Endodermal cell (in vitro differentiated cells): ENCODE measurements around the gene ZNF546. TPM values are rescaled to one million over a fixed set of nuclear protein-coding genes. Genes with fewer than 3 reads are reported as not detected.

Experiments
- DNase-seq: peaks from one replicate; pipeline ENCODE4 v3.0.0-alpha.2; 2017
- H3K27ac ChIP-seq: 2 replicates; pipeline ENCODE4 v1.5.1; 2013; ENCODE audit warnings: mild to moderate bottlenecking, low read depth, low read length, moderate library complexity
- H3K27me3 ChIP-seq: 2 replicates; pipeline ENCODE4 v1.6.1; 2013; ENCODE audit warnings: mild to moderate bottlenecking, low read length, moderate library complexity; ENCODE audit not compliant: insufficient read depth, control insufficient read depth, poor library complexity, severe bottlenecking
- H3K36me3 ChIP-seq: 2 replicates; pipeline ENCODE4 v1.7.0; 2013; ENCODE audit warnings: mild to moderate bottlenecking, low read length, moderate library complexity; ENCODE audit not compliant: control insufficient read depth, insufficient read depth
- H3K4me1 ChIP-seq: one replicate; pipeline ENCODE4 v1.7.0; 2013; ENCODE audit warnings: low read length; ENCODE audit not compliant: control insufficient read depth, insufficient read depth
- H3K4me3 ChIP-seq: 2 replicates; pipeline ENCODE4 v1.5.1; 2013; ENCODE audit warnings: mild to moderate bottlenecking, low read length, moderate library complexity
- H3K9ac ChIP-seq: 2 replicates; pipeline ENCODE4 v1.6.1; 2013; ENCODE audit warnings: mild to moderate bottlenecking, low read length, moderate library complexity; ENCODE audit not compliant: poor library complexity, severe bottlenecking; ENCODE audit errors: extremely low read depth
- H3K9me3 ChIP-seq: 2 replicates; pipeline ENCODE4 v1.6.1; 2013; ENCODE audit warnings: mild to moderate bottlenecking, low read length, moderate library complexity; ENCODE audit not compliant: control insufficient read depth
- H3K27ac Mint-ChIP-seq: 2 replicates; pipeline ENCODE4 v1.8.0; 2020; ENCODE audit warnings: mixed read lengths
- H3K27me3 Mint-ChIP-seq: 2 replicates; pipeline ENCODE4 v1.8.0; 2021; ENCODE audit warnings: mild to moderate bottlenecking, mixed read lengths; ENCODE audit not compliant: insufficient read depth
- H3K36me3 Mint-ChIP-seq: 2 replicates; pipeline ENCODE4 v1.8.0; 2020; ENCODE audit warnings: low read depth, mixed read lengths
- H3K4me1 Mint-ChIP-seq: 2 replicates; pipeline ENCODE4 v1.8.0; 2020; ENCODE audit warnings: mixed read lengths
- H3K4me3 Mint-ChIP-seq: 2 replicates; pipeline ENCODE4 v1.8.0; 2020; ENCODE audit warnings: mild to moderate bottlenecking, moderate library complexity, mixed read lengths
- H3K9me3 Mint-ChIP-seq: 2 replicates; pipeline ENCODE4 v1.8.0; 2020; ENCODE audit warnings: mild to moderate bottlenecking, mixed read lengths
- CTCF ChIP-seq: fragments of 200-600 bp; sonication (generic); conservative IDR thresholded peaks from 2 replicates; pipeline ENCODE4 v1.5.0; 2021; ENCODE audit warnings: antibody characterized with exemption, mild to moderate bottlenecking
- WGBS, 2 experiments: methylation state at CpG; one replicate each; pipeline versions ENCODE4 v1.1.5 to v1.1.7; 2013; ENCODE audit warnings: missing lambda C conversion rate in 2 of 2, mixed read lengths in 1 of 2; ENCODE audit not compliant: insufficient coverage in 1 of 2, insufficient read length in 1 of 2; 5-methylcytosine and 5-hydroxymethylcytosine counted together
- total RNA-seq, 2 donors: library from RNA; stranded (reverse); fragmentation: NEBNext Ultra II Directional in 1 of 2; extraction: Animal tissue kit (Norgen Biotek cat#: 25700) in 1 of 2; gene quantifications; 2 replicates in 1 of 2; 3 replicates in 1 of 2; pipeline ENCODE4 v1.2.1, GENCODE V29; 2021

The ZNF546 gene
- total RNA-seq, 2 donors from 2014 or later, result 2.5 to 4.6 TPM

GRCh38 chr19:39986643-39987042 is 10.2 kb upstream of the ZNF546 start:
- TF ChIP-seq CTCF, result no peak
- Histone ChIP-seq H3K9ac (no peak overlapping the region), H3K4me1 (no peaks in the 10 kb centered on the region), H3K9me3 (peaks cover 51% of the 10 kb centered on the region), H3K36me3 (peaks cover 23% of the 10 kb centered on the region), H3K27me3 (no peaks in the 10 kb centered on the region), H3K27ac (no peak overlapping the region), H3K4me3 (no peak overlapping the region)
- DNase-seq, result no peak
- Mint-ChIP-seq H3K36me3 (peaks cover 41% of the 10 kb centered on the region), H3K27me3 (no peaks in the 10 kb centered on the region), H3K9me3 (peaks cover 44% of the 10 kb centered on the region), H3K4me1 (no peaks in the 10 kb centered on the region), H3K27ac (no peak overlapping the region), H3K4me3 (no peak overlapping the region)

GRCh38 chr19:39987167-39987566 is 9.7 kb upstream of the ZNF546 start:
- peaks cover 49% of the 10 kb centered on the region for H3K9me3 ChIP-seq
- H3K9me3 Mint-ChIP-seq, result peaks cover 45% of the 10 kb centered on the region
- no peak overlapping the region for H3K27ac Mint-ChIP-seq

GRCh38 chr19:39987596-39987995 is 9.3 kb upstream of the ZNF546 start:
- H3K4me1 ChIP-seq, result no peaks in the 10 kb centered on the region
- no peak overlapping the region for H3K27ac Mint-ChIP-seq
- peaks cover 15% of the 10 kb centered on the region for H3K36me3 ChIP-seq
- H3K27ac ChIP-seq, result no peak overlapping the region
- TF ChIP-seq CTCF, result no peak
- no peaks in the 10 kb centered on the region for H3K4me1 Mint-ChIP-seq
- peaks cover 45% of the 10 kb centered on the region for H3K9me3 ChIP-seq
- peaks cover 46% of the 10 kb centered on the region for H3K9me3 Mint-ChIP-seq
- DNase-seq, result no peak
- no peaks in the 10 kb centered on the region for H3K27me3 ChIP-seq
- H3K9ac ChIP-seq, result no peak overlapping the region
- peaks cover 34% of the 10 kb centered on the region for H3K36me3 Mint-ChIP-seq
- H3K4me3 ChIP-seq, result no peak overlapping the region
- H3K27me3 Mint-ChIP-seq, result no peaks in the 10 kb centered on the region
- H3K4me3 Mint-ChIP-seq, result no peak overlapping the region
- 93% methylated on average over 1 of the region's 1 CpG; no CpG with 5 or more reads in 1 of the 2 experiments for WGBS, 2 experiments

More at GRCh38 chr19:39987167-39987566, 9.7 kb upstream of the ZNF546 start:
- Histone ChIP-seq H3K9ac (no peak overlapping the region), H3K27me3 (no peaks in the 10 kb centered on the region), H3K4me1 (no peaks in the 10 kb centered on the region), H3K27ac (no peak overlapping the region), H3K36me3 (peaks cover 19% of the 10 kb centered on the region), H3K4me3 (no peak overlapping the region)
- no peaks in the 10 kb centered on the region for H3K27me3 Mint-ChIP-seq
- DNase-seq, result no peak
- H3K36me3 Mint-ChIP-seq, result peaks cover 38% of the 10 kb centered on the region
- TF ChIP-seq CTCF, result no peak
- no peak overlapping the region for H3K4me3 Mint-ChIP-seq
- H3K4me1 Mint-ChIP-seq, result no peaks in the 10 kb centered on the region
